Thyroid gland (tissue), 4 donors: ENCODE data around the gene COL26A1.

Experiments used
- CTCF ChIP-seq, 6 experiments: fragments of 200-600 bp in 3 of 6; fragments of 450-650 bp in 3 of 6; sonication (generic) in 3 of 6; IDR thresholded peaks; one replicate each; pipeline ENCODE4 v1.5.1; 2016 to 2019; ENCODE audit warnings: antibody characterized with exemption in 6 of 6, mild to moderate bottlenecking in 2 of 6, inconsistent platforms in 1 of 6, moderate library complexity in 1 of 6
- POLR2A ChIP-seq, 2 donors: fragments of 450-650 bp; IDR thresholded peaks; one replicate each; pipeline ENCODE4 v1.6.1; 2017; ENCODE audit warnings: antibody characterized with exemption in 2 of 2, mild to moderate bottlenecking in 2 of 2, moderate library complexity in 1 of 2

GRCh38 chr7:101522021-101522420, 159.3 kb downstream of the COL26A1 start:
- TF ChIP-seq POLR2A (IDR thresholded peaks at IDR 0.05) = no peak
- TF ChIP-seq CTCF (IDR thresholded peaks at IDR 0.05) = no peak
